Coronary artery (tissue), 2 donors: ENCODE data around the gene NTM.

ENCODE experiments used
- DNase-seq: peaks from one replicate; pipeline ENCODE4 v3.0.0-alpha.2; 2017; ENCODE audit warnings: low spot score
- H3K27ac ChIP-seq, 2 donors: fragments of 200-600 bp; sonication (generic); one replicate each; pipeline ENCODE4 v1.5.1; 2016 to 2019
- H3K4me3 ChIP-seq: fragments of 200-600 bp; sonication (generic); 2 replicates; pipeline ENCODE4 v1.5.1; 2016; ENCODE audit warnings: mild to moderate bottlenecking, moderate library complexity
- TF ChIP-seq, protein P1 (sequence below): fragments of 200-600 bp; sonication (generic); IDR thresholded peaks from one replicate; pipeline ENCODE4 v1.5.1; 2019; ENCODE audit warnings: antibody characterized with exemption

The NTM gene

DNA sequence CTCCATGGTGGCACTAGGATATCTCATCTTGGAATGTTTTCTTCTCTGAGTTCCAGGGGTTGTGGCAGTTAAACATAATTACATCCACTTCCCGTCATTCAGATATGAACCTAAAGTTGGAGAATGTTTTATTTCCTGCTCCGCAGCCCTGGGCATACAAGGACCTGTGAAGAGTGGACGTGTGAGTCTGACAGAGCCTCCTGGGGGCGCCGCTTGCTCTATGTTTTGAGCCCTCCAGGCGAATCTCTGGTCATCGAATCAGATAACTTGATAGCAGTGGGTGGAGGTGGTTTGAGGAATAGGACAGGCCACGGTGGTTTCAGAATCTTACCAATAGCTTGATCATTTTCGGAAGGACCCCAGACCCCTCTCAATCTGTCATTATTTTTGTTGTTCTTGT, 174.2 kb downstream of the NTM start:
- no peak for DNase-seq
- TF ChIP-seq, protein P1, sequence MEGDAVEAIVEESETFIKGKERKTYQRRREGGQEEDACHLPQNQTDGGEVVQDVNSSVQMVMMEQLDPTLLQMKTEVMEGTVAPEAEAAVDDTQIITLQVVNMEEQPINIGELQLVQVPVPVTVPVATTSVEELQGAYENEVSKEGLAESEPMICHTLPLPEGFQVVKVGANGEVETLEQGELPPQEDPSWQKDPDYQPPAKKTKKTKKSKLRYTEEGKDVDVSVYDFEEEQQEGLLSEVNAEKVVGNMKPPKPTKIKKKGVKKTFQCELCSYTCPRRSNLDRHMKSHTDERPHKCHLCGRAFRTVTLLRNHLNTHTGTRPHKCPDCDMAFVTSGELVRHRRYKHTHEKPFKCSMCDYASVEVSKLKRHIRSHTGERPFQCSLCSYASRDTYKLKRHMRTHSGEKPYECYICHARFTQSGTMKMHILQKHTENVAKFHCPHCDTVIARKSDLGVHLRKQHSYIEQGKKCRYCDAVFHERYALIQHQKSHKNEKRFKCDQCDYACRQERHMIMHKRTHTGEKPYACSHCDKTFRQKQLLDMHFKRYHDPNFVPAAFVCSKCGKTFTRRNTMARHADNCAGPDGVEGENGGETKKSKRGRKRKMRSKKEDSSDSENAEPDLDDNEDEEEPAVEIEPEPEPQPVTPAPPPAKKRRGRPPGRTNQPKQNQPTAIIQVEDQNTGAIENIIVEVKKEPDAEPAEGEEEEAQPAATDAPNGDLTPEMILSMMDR = no peak
- H3K4me3 ChIP-seq = no peak overlapping the region
- no peak overlapping the region for H3K27ac ChIP-seq

DNA sequence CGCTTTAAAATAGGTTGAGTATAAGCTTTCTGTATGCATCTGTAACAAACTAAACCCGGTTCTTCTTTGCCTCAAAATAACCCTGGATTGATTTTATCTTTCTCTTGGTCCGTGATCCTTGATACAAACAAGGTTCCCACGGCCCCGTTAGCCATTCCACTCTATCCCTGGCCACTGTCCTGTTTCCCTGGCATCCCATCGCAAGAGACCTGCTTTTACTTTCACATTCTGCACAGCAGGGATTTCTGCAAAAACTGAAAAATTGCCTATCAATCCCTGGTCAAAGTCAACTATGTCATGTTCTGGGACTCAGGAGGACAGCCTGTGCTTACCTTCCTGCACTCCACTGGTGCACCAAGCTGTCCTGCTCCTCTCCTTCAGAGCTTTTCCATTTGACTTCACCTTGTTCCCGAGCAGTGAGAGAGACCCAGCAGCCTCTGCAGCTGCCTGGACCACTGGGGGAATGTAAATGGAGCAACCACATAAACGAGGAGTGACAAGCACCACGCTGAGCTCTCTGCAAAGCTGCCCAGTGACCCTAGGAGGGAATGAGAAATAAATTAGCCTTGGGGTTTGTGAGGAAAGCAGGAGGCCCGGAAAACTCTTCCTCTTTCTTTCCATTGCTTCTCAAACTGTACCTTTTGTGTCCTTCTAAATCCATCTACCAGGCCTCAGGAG, 175.9 kb downstream of the NTM start:
- Histone ChIP-seq H3K27ac (no peak overlapping the region), H3K4me3 (peak overlapping the region; percentile 66)
- DNase-seq = no peak
- TF ChIP-seq, protein P1 = no peak

DNA sequence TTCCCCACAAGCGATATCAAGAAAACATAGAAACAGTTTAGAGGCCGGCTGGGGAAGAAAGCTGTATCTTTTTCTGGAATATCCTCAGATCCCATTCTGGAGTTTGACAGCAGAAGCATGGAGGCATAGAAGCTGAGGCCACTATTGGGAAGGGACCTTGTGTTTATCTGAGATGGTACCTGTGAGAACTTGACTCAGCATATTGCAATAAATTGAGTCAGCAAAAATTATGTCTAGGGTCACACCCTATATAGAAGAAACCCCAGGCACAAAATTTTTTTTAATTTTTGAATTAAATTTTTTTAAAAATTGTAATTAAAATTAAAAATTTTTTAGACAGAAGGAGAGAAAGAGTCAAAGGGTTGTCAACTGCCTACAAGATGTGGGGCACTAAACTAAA, 178.7 kb downstream of the NTM start:
- Histone ChIP-seq H3K4me3 (no peak overlapping the region), H3K27ac (no peak overlapping the region)
- no peak for DNase-seq
- TF ChIP-seq, protein P1 = no peak

DNA sequence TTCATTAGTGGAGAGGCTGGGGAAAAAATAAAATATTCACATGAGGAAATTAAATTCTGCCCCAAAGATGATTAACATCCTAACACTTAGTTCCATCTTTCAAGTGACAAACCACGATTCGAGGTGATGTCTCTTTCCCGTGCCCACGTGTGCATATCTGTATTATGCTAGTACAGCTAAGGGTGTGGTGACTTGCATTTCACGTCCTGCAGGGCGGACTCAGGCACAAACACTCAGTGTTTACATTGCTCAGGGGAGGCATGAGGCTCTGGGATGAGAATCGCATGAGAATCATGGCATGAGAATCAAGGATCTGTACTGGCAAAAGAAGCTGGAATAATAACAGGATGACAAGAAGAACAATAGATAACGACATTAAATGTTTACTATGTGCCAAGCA, 179.4 kb downstream of the NTM start:
- no peak for DNase-seq
- Histone ChIP-seq H3K27ac (no peak overlapping the region), H3K4me3 (no peak overlapping the region)
- TF ChIP-seq, protein P1 = no peak

DNA sequence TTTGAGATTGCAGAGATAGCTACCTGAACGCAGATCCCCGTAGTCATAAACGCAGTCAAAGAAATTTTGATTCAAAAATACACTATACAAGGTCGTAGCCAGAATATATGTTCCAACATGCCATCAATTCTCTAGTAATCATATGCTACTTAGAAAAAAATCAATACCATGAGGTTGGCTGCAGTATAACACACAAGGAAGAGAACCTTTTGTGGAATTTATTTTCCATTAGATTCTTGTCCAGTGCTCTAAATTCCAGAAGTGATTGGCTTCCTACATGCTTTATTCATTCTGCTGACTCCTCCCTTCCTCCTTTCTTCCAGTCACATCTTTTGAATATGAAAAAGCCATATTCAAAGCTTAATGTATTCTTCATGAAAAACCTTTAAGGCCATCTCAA, 189.9 kb downstream of the NTM start:
- Histone ChIP-seq H3K27ac (no peak overlapping the region), H3K4me3 (no peak overlapping the region)
- TF ChIP-seq, protein P1 = no peak
- no peak for DNase-seq

DNA sequence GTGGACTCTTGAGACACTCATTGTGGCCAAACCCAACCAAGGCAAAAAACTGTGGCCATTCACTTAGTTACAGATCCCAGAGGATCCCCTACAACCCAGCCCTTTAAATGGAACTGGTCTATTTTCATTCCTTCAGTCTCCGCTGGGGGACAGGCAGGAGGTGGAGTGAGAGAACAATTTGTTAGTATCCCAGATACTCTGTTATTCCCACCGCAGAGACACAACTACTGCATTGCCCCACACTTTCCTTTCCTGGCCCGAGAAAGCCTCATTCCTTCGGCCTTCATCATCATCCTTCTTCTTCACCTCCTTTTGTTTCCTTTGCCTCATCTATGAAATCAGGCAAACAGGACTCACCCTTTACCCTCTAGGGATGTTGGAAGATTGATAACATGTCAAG, 191.1 kb downstream of the NTM start:
- no peak overlapping the region for H3K27ac ChIP-seq
- no peak overlapping the region for H3K4me3 ChIP-seq
- no peak for DNase-seq
- TF ChIP-seq, protein P1 = no peak

DNA sequence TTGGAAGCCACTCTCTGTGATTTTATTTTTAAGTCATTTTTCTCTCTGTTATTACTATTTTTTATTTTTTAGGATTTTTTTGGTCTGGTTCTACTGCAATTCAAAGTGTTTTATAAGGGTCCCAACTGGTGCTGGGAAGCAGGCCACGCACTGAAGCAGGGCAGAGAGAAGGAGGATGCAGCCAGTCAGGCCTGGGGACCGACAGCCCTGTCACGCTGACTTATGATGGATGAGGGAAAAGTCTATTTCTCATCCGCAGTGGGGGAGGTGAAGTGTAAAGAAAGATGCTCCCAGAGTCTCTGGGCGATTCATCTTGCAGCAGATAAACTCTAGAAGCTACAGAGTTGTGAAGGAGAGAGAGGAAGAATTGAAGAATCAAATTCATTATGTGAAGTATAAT, 191.6 kb downstream of the NTM start:
- Histone ChIP-seq H3K4me3 (no peak overlapping the region), H3K27ac (no peak overlapping the region)
- TF ChIP-seq, protein P1 = no peak
- no peak for DNase-seq
